Ectodermal cell (in vitro differentiated cells): Measurements from ENCODE around the gene CAMK4.

Experiments
- H3K27ac ChIP-seq: 2 replicates; pipeline ENCODE4 v1.7.0; 2013; ENCODE audit warnings: mild to moderate bottlenecking, low read depth, low read length; ENCODE audit not compliant: insufficient read depth, poor library complexity, severe bottlenecking
- H3K27me3 ChIP-seq: 2 replicates; pipeline ENCODE4 v1.7.0; 2013; ENCODE audit warnings: mild to moderate bottlenecking, low read length; ENCODE audit not compliant: insufficient read depth, control insufficient read depth, poor library complexity, severe bottlenecking
- H3K36me3 ChIP-seq: one replicate; pipeline ENCODE4 v1.7.0; 2013; ENCODE audit warnings: low read length; ENCODE audit not compliant: control insufficient read depth, insufficient read depth
- H3K4me1 ChIP-seq: one replicate; pipeline ENCODE4 v1.7.0; 2013; ENCODE audit warnings: low read length; ENCODE audit not compliant: control insufficient read depth, insufficient read depth
- H3K4me3 ChIP-seq: 2 replicates; pipeline ENCODE4 v1.7.0; 2013; ENCODE audit warnings: low read depth, low read length, control low read depth; ENCODE audit not compliant: insufficient read depth
- H3K9me3 ChIP-seq: 2 replicates; pipeline ENCODE4 v1.7.0; 2013; ENCODE audit warnings: mild to moderate bottlenecking, low read length, moderate library complexity; ENCODE audit not compliant: control insufficient read depth
- WGBS, 2 experiments: methylation state at CpG; one replicate each; pipeline ENCODE4 v1.1.7; 2013; ENCODE audit warnings: missing lambda C conversion rate in 2 of 2; 5-methylcytosine and 5-hydroxymethylcytosine counted together

CAMK4 gene

DNA sequence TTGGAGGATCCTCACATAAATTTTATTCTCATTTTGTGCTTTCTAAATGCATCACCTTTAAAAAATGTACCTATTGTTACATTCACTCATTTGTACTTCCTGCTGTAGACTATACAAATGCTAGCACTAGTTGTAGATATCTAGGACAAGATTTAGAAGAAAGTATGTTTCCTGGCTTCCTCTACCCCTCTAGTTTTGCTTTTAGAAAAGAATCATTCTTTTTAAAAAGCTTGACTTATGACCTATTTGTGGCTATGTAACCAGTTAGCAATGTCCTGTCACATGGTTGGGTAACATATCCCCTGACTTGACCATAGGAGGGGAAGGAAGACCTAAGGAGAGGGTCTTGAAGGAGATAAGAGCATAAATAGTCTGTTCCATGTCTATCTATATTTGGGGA is 13.3 kb downstream of the CAMK4 start:
- Histone ChIP-seq H3K27ac (no peak overlapping the region), H3K36me3 (no peaks in the 10 kb centered on the region), H3K27me3 (no peaks in the 10 kb centered on the region), H3K9me3 (no peaks in the 10 kb centered on the region), H3K4me3 (no peak overlapping the region), H3K4me1 (no peaks in the 10 kb centered on the region)

DNA sequence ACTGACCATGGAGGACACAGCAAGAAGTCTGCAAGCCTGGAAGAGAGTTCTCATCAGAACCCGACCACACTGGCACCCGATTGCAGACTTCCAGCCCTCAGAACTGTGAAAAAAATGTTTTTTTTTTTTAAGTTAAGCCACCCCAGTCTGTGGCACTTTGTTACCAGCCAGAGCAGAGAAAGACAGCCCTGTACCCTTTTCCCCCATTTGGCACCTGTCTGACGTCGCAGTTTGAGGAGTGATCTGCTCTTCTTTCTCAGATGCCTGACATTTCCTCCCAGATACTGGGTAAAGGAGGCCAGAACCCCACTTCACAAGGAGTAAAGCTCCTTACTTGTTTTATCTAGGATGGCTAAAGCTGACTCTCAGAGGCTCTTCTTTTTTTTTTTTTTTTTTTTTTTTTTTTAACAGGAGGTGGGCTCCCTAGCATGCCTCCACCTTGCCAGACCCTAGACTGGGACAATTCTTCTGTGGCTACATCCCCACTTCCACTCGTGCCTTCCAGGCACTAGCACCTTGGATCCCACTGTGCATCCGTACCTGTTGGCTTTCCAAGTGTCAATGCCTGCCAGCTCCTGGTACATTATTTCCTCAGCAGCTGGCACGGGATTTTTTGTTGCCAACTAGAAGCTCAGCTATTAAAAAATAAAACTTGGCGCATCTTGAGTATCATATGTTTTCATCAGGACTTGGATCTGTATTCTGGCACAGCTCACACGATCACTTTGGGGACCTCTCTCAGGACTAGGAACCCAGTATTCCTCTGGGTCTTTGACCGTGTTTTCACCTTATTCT is 14.4 kb downstream of the CAMK4 start:
- H3K4me1 ChIP-seq, result no peaks in the 10 kb centered on the region
- no peaks in the 10 kb centered on the region for H3K36me3 ChIP-seq
- no peaks in the 10 kb centered on the region for H3K27me3 ChIP-seq
- H3K27ac ChIP-seq, result no peak overlapping the region
- WGBS, 2 experiments, result 93 to 94% methylated on average over 10 of the region's 10 CpGs
- no peak overlapping the region for H3K4me3 ChIP-seq
- no peaks in the 10 kb centered on the region for H3K9me3 ChIP-seq

DNA sequence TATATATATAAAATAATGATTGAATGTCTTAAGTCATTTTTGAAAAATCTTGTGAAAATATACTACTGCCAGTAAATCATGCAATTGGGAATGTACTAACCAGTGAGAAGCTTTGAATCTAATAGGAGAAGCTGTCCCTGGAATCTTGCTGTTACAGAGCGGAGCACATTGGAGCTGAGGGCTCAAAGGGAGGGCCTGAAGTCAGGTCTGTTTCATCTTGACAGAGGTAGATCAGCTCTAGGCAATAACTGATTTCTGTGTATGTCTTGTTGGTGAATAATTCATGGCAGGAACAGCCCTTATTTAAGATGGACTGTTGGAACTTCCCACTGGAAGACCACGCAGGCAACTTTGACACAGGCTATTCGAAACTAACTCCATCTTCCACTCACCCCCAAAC is 17.5 kb downstream of the CAMK4 start:
- Histone ChIP-seq H3K4me3 (no peak overlapping the region), H3K36me3 (no peaks in the 10 kb centered on the region), H3K9me3 (no peaks in the 10 kb centered on the region), H3K27me3 (no peaks in the 10 kb centered on the region), H3K27ac (no peak overlapping the region), H3K4me1 (no peaks in the 10 kb centered on the region)
- 72 to 75% methylated on average over 3 of the region's 3 CpGs for WGBS, 2 experiments

DNA sequence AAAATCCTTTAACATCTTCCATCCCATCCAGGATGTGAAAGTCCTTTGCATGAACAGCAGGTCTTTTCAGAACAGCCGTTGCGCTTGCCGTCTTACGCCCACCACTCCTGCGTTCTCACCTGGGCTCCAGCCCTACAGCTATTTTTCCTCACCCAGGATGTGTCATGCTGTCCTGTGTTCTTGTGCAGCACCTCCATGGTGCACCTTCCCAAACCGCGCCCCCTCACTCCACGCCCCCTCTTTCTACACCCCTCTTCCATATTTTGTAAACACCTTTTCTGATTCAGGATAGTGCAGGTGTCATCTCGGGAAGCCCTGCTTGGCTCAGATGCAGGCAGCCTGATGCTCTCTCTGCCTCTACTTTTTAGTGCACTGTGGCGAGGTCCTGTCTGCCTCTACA is 18.4 kb downstream of the CAMK4 start:
- Histone ChIP-seq H3K9me3 (no peaks in the 10 kb centered on the region), H3K36me3 (no peaks in the 10 kb centered on the region), H3K4me1 (no peaks in the 10 kb centered on the region), H3K27me3 (no peaks in the 10 kb centered on the region), H3K27ac (no peak overlapping the region), H3K4me3 (no peak overlapping the region)
- 84 to 87% methylated on average over 10 of the region's 10 CpGs for WGBS, 2 experiments

DNA sequence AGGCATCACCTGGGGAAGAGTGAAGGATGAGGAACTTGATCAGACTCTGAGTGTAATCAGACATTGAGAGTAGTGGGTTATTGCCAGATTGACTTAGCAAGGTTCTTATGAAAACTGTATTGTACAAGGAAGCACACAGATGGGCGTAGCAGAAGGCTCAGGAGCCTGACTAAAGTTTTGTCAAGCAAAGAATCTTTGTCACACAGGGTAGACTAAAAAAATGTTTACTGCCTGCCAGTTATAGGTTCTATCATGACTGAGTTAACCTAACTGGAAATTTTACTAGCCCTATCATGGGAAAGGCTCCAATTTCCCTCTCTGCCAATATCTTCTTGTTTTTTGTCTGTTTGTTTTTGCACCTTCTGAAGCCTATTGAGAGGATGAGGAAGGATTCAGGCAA is 19.1 kb downstream of the CAMK4 start:
- no peak overlapping the region for H3K27ac ChIP-seq
- WGBS, 2 experiments, result 92 to 96% methylated on average over 1 of the region's 1 CpG
- H3K27me3 ChIP-seq, result no peaks in the 10 kb centered on the region

DNA sequence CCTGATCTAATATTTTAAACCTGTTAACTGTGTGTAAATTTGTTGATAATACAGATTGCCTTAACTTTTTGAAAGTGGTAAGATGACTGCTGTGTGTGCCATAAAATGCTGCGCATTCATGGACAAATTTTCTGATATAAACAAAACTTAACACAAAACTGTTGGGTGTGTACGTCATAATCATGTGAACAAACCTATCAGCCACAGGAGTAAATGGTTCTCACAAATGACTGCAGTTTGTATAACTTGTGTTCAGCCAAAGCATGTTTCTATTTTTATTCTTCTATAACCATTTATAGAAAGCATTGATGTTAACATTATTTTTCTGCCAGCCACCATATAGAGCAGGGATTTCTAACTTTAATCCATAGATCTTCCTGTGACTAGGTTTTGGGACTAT is 21.5 kb downstream of the CAMK4 start:
- no peaks in the 10 kb centered on the region for H3K4me1 ChIP-seq
- no peak overlapping the region for H3K27ac ChIP-seq
- 100% methylated on average over 1 to 2 of the region's 2 CpGs for WGBS, 2 experiments
- no peaks in the 10 kb centered on the region for H3K36me3 ChIP-seq
- H3K9me3 ChIP-seq, result no peaks in the 10 kb centered on the region
- H3K4me3 ChIP-seq, result no peak overlapping the region
- no peaks in the 10 kb centered on the region for H3K27me3 ChIP-seq

More for the DNA sequence above, 19.1 kb downstream of the CAMK4 start:
- no peak overlapping the region for H3K4me3 ChIP-seq
- H3K4me1 ChIP-seq, result no peaks in the 10 kb centered on the region
- H3K9me3 ChIP-seq, result no peaks in the 10 kb centered on the region
- no peaks in the 10 kb centered on the region for H3K36me3 ChIP-seq

DNA sequence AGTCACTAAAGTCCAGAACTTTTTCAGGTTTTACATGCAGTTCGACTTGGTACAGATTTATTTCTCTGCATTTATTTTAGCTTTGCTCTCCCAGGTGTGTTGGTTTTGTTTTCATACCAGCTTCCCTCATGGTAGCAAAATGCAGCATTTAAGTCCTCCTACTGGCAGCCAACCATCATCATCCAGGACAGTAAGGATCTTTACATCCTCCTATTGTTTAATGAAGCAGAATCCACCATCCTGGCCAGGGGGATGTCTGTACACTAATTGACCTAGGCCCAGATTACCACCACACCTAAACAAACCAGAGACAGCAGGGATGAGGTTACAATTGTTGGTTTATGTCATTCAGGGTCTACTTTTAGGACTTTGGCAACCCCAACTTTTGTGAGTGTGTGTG is 22.3 kb downstream of the CAMK4 start:
- H3K36me3 ChIP-seq, result no peaks in the 10 kb centered on the region
- H3K27ac ChIP-seq, result no peak overlapping the region
- H3K4me3 ChIP-seq, result no peak overlapping the region
- H3K4me1 ChIP-seq, result no peaks in the 10 kb centered on the region
- WGBS, 2 experiments, result 93 to 100% methylated on average over 1 of the region's 1 CpG
- no peaks in the 10 kb centered on the region for H3K27me3 ChIP-seq
- H3K9me3 ChIP-seq, result no peaks in the 10 kb centered on the region

DNA sequence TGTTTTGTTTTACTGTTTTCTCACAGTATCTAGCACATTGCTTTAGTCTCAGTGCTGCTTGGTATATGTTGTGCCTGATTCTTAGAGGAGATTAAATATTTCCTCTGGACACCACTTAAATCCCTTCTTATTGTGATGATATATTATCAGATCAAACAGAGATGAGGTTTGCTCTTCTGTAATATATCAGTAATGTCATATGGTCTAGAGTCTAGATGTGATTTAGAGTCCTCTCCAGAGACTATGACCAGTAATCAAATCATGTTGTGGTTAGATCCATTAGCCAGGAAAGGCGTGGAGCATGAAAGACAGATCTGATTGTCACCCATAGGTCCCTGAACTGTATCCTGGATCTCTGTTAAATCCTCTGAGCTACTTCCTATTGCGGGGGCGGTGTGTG is 24.4 kb downstream of the CAMK4 start:
- 91 to 92% methylated on average over 3 of the region's 3 CpGs for WGBS, 2 experiments
- H3K36me3 ChIP-seq, result no peaks in the 10 kb centered on the region
- H3K9me3 ChIP-seq, result no peaks in the 10 kb centered on the region
- no peak overlapping the region for H3K4me3 ChIP-seq
- no peak overlapping the region for H3K27ac ChIP-seq
- no peaks in the 10 kb centered on the region for H3K4me1 ChIP-seq
- H3K27me3 ChIP-seq, result no peaks in the 10 kb centered on the region

DNA sequence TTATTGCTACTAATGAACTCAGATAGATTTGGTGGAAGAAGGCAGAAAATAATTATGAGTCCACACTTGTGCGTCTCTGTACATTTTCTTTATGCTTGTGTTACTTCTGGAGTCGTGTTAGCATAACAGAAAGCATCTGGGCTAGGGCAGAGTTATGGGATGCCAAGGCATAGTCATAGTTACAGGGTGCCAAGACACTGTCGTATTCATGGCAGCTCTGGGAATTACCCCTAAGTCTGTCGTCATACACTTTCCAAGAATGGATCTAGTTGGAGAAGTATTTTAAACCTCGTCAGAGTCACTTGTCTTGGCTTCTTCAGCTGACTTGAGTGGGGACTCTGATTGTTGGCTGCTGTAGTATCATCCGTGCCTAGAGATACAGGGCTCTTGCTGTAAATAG is 27.7 kb downstream of the CAMK4 start:
- 91 to 93% methylated on average over 6 of the region's 6 CpGs for WGBS, 2 experiments
- Histone ChIP-seq H3K27ac (no peak overlapping the region), H3K9me3 (no peaks in the 10 kb centered on the region), H3K27me3 (no peaks in the 10 kb centered on the region), H3K4me3 (no peak overlapping the region), H3K4me1 (no peaks in the 10 kb centered on the region), H3K36me3 (no peaks in the 10 kb centered on the region)

DNA sequence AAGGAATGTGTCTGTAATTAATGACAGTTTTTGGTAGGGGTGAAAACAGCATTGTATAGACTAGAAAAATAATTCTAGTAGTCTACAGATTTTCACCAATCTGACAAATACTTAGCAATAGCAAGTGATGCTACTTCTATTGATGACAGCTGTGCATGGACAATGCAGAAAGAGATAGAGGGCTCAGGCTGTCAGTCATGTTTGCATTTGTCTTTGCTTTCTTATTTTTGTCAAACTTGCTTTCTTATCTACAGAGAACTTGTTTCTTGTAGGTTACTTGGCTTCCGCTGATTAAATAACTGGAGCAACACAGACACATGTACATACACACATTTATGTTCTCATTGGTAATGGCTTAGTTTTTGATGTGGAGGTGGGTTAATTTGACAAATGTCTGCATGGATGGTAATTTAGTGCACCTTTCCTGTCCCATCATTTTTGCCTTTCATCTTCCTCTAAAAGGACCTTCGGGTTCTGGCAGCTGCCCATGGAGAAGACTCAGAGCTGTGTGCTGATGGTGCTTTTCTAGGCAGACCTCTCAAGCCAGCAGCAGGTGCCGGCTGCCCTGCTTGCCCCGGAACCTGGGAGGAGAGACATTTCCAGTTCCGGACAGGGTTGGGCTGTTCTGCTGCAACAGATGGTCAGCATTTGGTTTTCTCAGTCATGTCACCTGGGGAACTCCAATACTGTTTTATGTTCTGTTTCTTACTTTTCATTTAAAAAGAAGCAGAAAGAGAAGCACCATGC is 28.8 kb downstream of the CAMK4 start:
- H3K4me1 ChIP-seq, result no peaks in the 10 kb centered on the region
- H3K27me3 ChIP-seq, result no peaks in the 10 kb centered on the region
- H3K36me3 ChIP-seq, result no peaks in the 10 kb centered on the region
- H3K27ac ChIP-seq, result no peak overlapping the region
- H3K4me3 ChIP-seq, result no peak overlapping the region
- WGBS, 2 experiments, result 86 to 93% methylated on average over 4 to 5 of the region's 5 CpGs
- H3K9me3 ChIP-seq, result no peaks in the 10 kb centered on the region
